ENCODE data around the gene TTC4.
A peak's percentile ranks its signal among the peaks of the same experiment; 100 is the strongest.

Gene TTC4

GRCh38 chr1:54710841-54711240 lies 4.8 kb upstream of the TTC4 start:
- Histone ChIP-seq H3K9me3 (no peaks in the 10 kb centered on the region), H3K4me1 (peaks cover 4% of the 10 kb centered on the region; the same call in 1 of the 2 replicates), H3K36me3 (replicated peaks) (no peaks in the 10 kb centered on the region), H3K4me3 (no peak overlapping the region), H3K27me3 (ENCODE audit: low read depth) (peaks cover 19% of the 10 kb centered on the region)
- no peak for DNase-seq (ENCODE audit: low spot score in 2 of 2)
- in situ Hi-C loops (cut with MboI; ENCODE audit: low sequenced_read_pairs) = no loop called here

GRCh38 chr1:54711536-54711935 lies 4.1 kb upstream of the TTC4 start:
- H3K4me1 ChIP-seq = peaks cover 6% of the 10 kb centered on the region; the same call in 1 of the 2 replicates

GRCh38 chr1:54714881-54715492 lies 674 bp upstream of the TTC4 start:
- no peak for DNase-seq (ENCODE audit: low spot score in 2 of 2)
- in situ Hi-C loops (cut with MboI; ENCODE audit: low sequenced_read_pairs) = no loop called here
- H3K4me1 ChIP-seq = peaks cover 7% of the 10 kb centered on the region; the same call in 1 of the 2 replicates
- H3K27me3 ChIP-seq (ENCODE audit: low read depth) = no peaks in the 10 kb centered on the region
- H3K9me3 ChIP-seq = no peaks in the 10 kb centered on the region
- peaks cover 17% of the 10 kb centered on the region for H3K36me3 ChIP-seq (replicated peaks)
- peak overlapping the region; percentile 84 for H3K4me3 ChIP-seq

More at GRCh38 chr1:54711536-54711935, 4.1 kb upstream of the TTC4 start:
- in situ Hi-C loops (cut with MboI; ENCODE audit: low sequenced_read_pairs) = no loop called here
- DNase-seq (ENCODE audit: low spot score in 2 of 2) = no peak
- Histone ChIP-seq H3K36me3 (replicated peaks) (no peaks in the 10 kb centered on the region), H3K4me3 (no peak overlapping the region), H3K27me3 (ENCODE audit: low read depth) (peaks cover 15% of the 10 kb centered on the region), H3K9me3 (no peaks in the 10 kb centered on the region)

GRCh38 chr1:54716299-54717047 lies 812 bp downstream of the TTC4 start:
- Histone ChIP-seq H3K27me3 (ENCODE audit: low read depth) (no peaks in the 10 kb centered on the region), H3K4me1 (peaks cover 9% of the 10 kb centered on the region), H3K9me3 (no peaks in the 10 kb centered on the region), H3K36me3 (replicated peaks) (peaks cover 22% of the 10 kb centered on the region), H3K4me3 (peak overlapping the region; percentile 84)
- DNase-seq (ENCODE audit: low spot score in 2 of 2) = no peak
- in situ Hi-C loops (cut with MboI; ENCODE audit: low sequenced_read_pairs) = no loop called here

- H3K27me3 ChIP-seq (ENCODE audit: low read depth) = no peaks in the 10 kb centered on the region
- peaks cover 62% of the 10 kb centered on the region for H3K36me3 ChIP-seq (replicated peaks)
- peak in 1 of 2 experiments; percentile 9 for DNase-seq (ENCODE audit: low spot score in 2 of 2)
- in situ Hi-C loops (cut with MboI; ENCODE audit: low sequenced_read_pairs) = no loop called here
- no peak overlapping the region for H3K4me3 ChIP-seq
- no peaks in the 10 kb centered on the region for H3K9me3 ChIP-seq
- peaks cover 3% of the 10 kb centered on the region for H3K4me1 ChIP-seq
Observed at GRCh38 chr1:54721719-54722118, 6.1 kb downstream of the TTC4 start.

- Histone ChIP-seq H3K4me1 (peaks cover 3% of the 10 kb centered on the region; the same call in 1 of the 2 replicates), H3K36me3 (replicated peaks) (peaks cover 61% of the 10 kb centered on the region)
- in situ Hi-C loops (cut with MboI; ENCODE audit: low sequenced_read_pairs) = no loop called here
Observed at GRCh38 chr1:54723985-54724384, 8.3 kb downstream of the TTC4 start.

GRCh38 chr1:54724771-54725170 lies 9.1 kb downstream of the TTC4 start:
- no peak for DNase-seq (ENCODE audit: low spot score in 2 of 2)
- Histone ChIP-seq H3K27me3 (ENCODE audit: low read depth) (no peaks in the 10 kb centered on the region), H3K4me1 (peaks cover 3% of the 10 kb centered on the region; the same call in 1 of the 2 replicates), H3K36me3 (replicated peaks) (peaks cover 62% of the 10 kb centered on the region), H3K9me3 (no peaks in the 10 kb centered on the region), H3K4me3 (no peak overlapping the region)
- in situ Hi-C loops (cut with MboI; ENCODE audit: low sequenced_read_pairs) = no loop called here

More at GRCh38 chr1:54723985-54724384, 8.3 kb downstream of the TTC4 start:
- DNase-seq (ENCODE audit: low spot score in 2 of 2) = no peak
- Histone ChIP-seq H3K27me3 (ENCODE audit: low read depth) (no peaks in the 10 kb centered on the region), H3K4me3 (no peak overlapping the region), H3K9me3 (no peaks in the 10 kb centered on the region)

- no peaks in the 10 kb centered on the region for H3K9me3 ChIP-seq
- H3K27me3 ChIP-seq (ENCODE audit: low read depth) = no peaks in the 10 kb centered on the region
- peaks cover 61% of the 10 kb centered on the region for H3K36me3 ChIP-seq (replicated peaks)
- in situ Hi-C loops (cut with MboI; ENCODE audit: low sequenced_read_pairs) = no loop called here
- H3K4me1 ChIP-seq = no peaks in the 10 kb centered on the region
- DNase-seq (ENCODE audit: low spot score in 2 of 2) = no peak
- H3K4me3 ChIP-seq = no peak overlapping the region
Observed at GRCh38 chr1:54728027-54728426, 12.4 kb downstream of the TTC4 start.

- in situ Hi-C loops (cut with MboI; ENCODE audit: low sequenced_read_pairs) = no loop called here
- Histone ChIP-seq H3K9me3 (no peaks in the 10 kb centered on the region), H3K4me1 (no peaks in the 10 kb centered on the region), H3K36me3 (replicated peaks) (peaks cover 48% of the 10 kb centered on the region), H3K4me3 (no peak overlapping the region), H3K27me3 (ENCODE audit: low read depth) (no peaks in the 10 kb centered on the region)
- no peak for DNase-seq (ENCODE audit: low spot score in 2 of 2)
Observed at GRCh38 chr1:54736685-54737084, 21.0 kb downstream of the TTC4 start.

GRCh38 chr1:54738244-54738643 lies 22.6 kb downstream of the TTC4 start:
- no peak overlapping the region for H3K4me3 ChIP-seq
- H3K27me3 ChIP-seq (ENCODE audit: low read depth) = no peaks in the 10 kb centered on the region
- no peaks in the 10 kb centered on the region for H3K9me3 ChIP-seq
- no peak for DNase-seq (ENCODE audit: low spot score in 2 of 2)
- peaks cover 61% of the 10 kb centered on the region for H3K36me3 ChIP-seq (replicated peaks)
- H3K4me1 ChIP-seq = no peaks in the 10 kb centered on the region
- in situ Hi-C loops (cut with MboI; ENCODE audit: low sequenced_read_pairs) = no loop called here

- Histone ChIP-seq H3K27me3 (ENCODE audit: low read depth) (no peaks in the 10 kb centered on the region), H3K4me1 (no peaks in the 10 kb centered on the region), H3K9me3 (no peaks in the 10 kb centered on the region), H3K4me3 (no peak overlapping the region), H3K36me3 (replicated peaks) (peaks cover 53% of the 10 kb centered on the region)
- DNase-seq (ENCODE audit: low spot score in 2 of 2) = no peak
- in situ Hi-C loops (cut with MboI; ENCODE audit: low sequenced_read_pairs) = no loop called here
Observed at GRCh38 chr1:54741531-54741930, 25.9 kb downstream of the TTC4 start.

GRCh38 chr1:54742282-54742681 lies 26.6 kb downstream of the TTC4 start:
- no peak for DNase-seq (ENCODE audit: low spot score in 2 of 2)
- Histone ChIP-seq H3K9me3 (no peaks in the 10 kb centered on the region), H3K27me3 (ENCODE audit: low read depth) (no peaks in the 10 kb centered on the region), H3K36me3 (replicated peaks) (peaks cover 46% of the 10 kb centered on the region), H3K4me1 (no peaks in the 10 kb centered on the region), H3K4me3 (no peak overlapping the region)
- in situ Hi-C loops (cut with MboI; ENCODE audit: low sequenced_read_pairs) = no loop called here

GRCh38 chr1:54743416-54744226 lies 28.0 kb downstream of the TTC4 start:
- in situ Hi-C loops (cut with MboI; ENCODE audit: low sequenced_read_pairs) = no loop called here
- no peak for DNase-seq (ENCODE audit: low spot score in 2 of 2)
- H3K27me3 ChIP-seq (ENCODE audit: low read depth) = no peaks in the 10 kb centered on the region
- no peaks in the 10 kb centered on the region for H3K9me3 ChIP-seq
- peaks cover 34% of the 10 kb centered on the region for H3K36me3 ChIP-seq (replicated peaks)
- H3K4me3 ChIP-seq = no peak overlapping the region
- no peaks in the 10 kb centered on the region for H3K4me1 ChIP-seq

- in situ Hi-C loops (cut with MboI; ENCODE audit: low sequenced_read_pairs) = no loop called here
Observed at GRCh38 chr1:54744696-54745095, 29.0 kb downstream of the TTC4 start.

More at GRCh38 chr1:54744696-54745095, 29.0 kb downstream of the TTC4 start:
- DNase-seq (ENCODE audit: low spot score in 2 of 2) = no peak
- Histone ChIP-seq H3K4me1 (no peaks in the 10 kb centered on the region), H3K27me3 (ENCODE audit: low read depth) (no peaks in the 10 kb centered on the region), H3K9me3 (no peaks in the 10 kb centered on the region), H3K4me3 (no peak overlapping the region), H3K36me3 (replicated peaks) (peaks cover 28% of the 10 kb centered on the region)

Data from HAP-1 (cell line).